Common myeloid progenitor, CD34-positive (primary cell): ENCODE measurements around the gene ZNF33A.
"Not testable (repeated sequence)": the region's sequence is repeated elsewhere in the genome, so short reads cannot be mapped to it uniquely, and the experiment has no call there.

Experiments used
- CTCF ChIA-PET: fragments of 350-600 bp; sonication (Branson Sonifier 250); formaldehyde crosslinking; loops from one replicate; lab custom pipeline; 2021; ENCODE audit warnings: antibody characterized with exemption; lab: Charles Lee
- POLR2A ChIA-PET: fragments of 350-600 bp; sonication (Branson Sonifier 250); formaldehyde crosslinking; loops from one replicate; lab custom pipeline; 2021; ENCODE audit warnings: antibody characterized with exemption; lab: Charles Lee
- DNase-seq, 3 donors: peaks; one replicate each; pipeline versions ENCODE4 v3.0.0 to v3.0.0-alpha.2; 2013
- H3K27ac ChIP-seq, 2 experiments: 1 replicate in 1 of 2; 2 replicates in 1 of 2; pipeline ENCODE4 v1.7.0; 2013; ENCODE audit warnings: inconsistent platforms in 2 of 2, low read length in 2 of 2, mild to moderate bottlenecking in 2 of 2, low read depth in 1 of 2, moderate library complexity in 1 of 2; ENCODE audit not compliant: severe bottlenecking in 2 of 2, insufficient read depth in 1 of 2, poor library complexity in 1 of 2
- H3K27me3 ChIP-seq, 5 experiments: replicated peaks in 2 of 5; 1 replicate in 3 of 5; 2 replicates in 2 of 5; pipeline versions ENCODE4 v1.6.1 to v1.7.0; 2013; ENCODE audit warnings: low read length in 4 of 5, mild to moderate bottlenecking in 2 of 5, moderate library complexity in 2 of 5, inconsistent platforms in 1 of 5; ENCODE audit not compliant: insufficient read depth in 5 of 5, control insufficient read depth in 4 of 5
- H3K36me3 ChIP-seq, 4 experiments: 1 replicate in 2 of 4; 2 replicates in 2 of 4; pipeline versions ENCODE4 v1.6.1 to v1.7.0; 2013; ENCODE audit warnings: low read length in 3 of 4, control low read depth in 1 of 4, mild to moderate bottlenecking in 1 of 4; ENCODE audit not compliant: control insufficient read depth in 4 of 4, insufficient read depth in 4 of 4
- H3K4me1 ChIP-seq, 4 experiments: 1 replicate in 3 of 4; 2 replicates in 1 of 4; pipeline versions ENCODE4 v1.6.1 to v1.7.1; 2013; ENCODE audit warnings: low read length in 3 of 4, mild to moderate bottlenecking in 3 of 4, control low read depth in 1 of 4, inconsistent platforms in 1 of 4, moderate library complexity in 1 of 4; ENCODE audit not compliant: control insufficient read depth in 4 of 4, insufficient read depth in 4 of 4; ENCODE audit errors: control extremely low read depth in 1 of 4
- H3K4me3 ChIP-seq, 7 experiments: 1 replicate in 4 of 7; 2 replicates in 3 of 7; pipeline versions ENCODE4 v1.5.1 to v1.7.0; 2013; ENCODE audit warnings: mild to moderate bottlenecking in 7 of 7, low read length in 6 of 7, moderate library complexity in 6 of 7, inconsistent platforms in 2 of 7, low read depth in 2 of 7, control low read depth in 1 of 7; ENCODE audit not compliant: insufficient read depth in 4 of 7, control insufficient read depth in 1 of 7; ENCODE audit errors: extremely low read depth in 1 of 7
- H3K9me3 ChIP-seq, 5 experiments: 1 replicate in 4 of 5; 2 replicates in 1 of 5; pipeline versions ENCODE4 v1.6.1 to v1.7.1; 2013; ENCODE audit warnings: low read length in 4 of 5, mild to moderate bottlenecking in 2 of 5, inconsistent platforms in 1 of 5, low read depth in 1 of 5, moderate library complexity in 1 of 5; ENCODE audit not compliant: control insufficient read depth in 4 of 5, insufficient read depth in 2 of 5; ENCODE audit errors: control extremely low read depth in 1 of 5
- WGBS: methylation state at CpG from one replicate; pipeline ENCODE4 v1.1.5; 2013; ENCODE audit not compliant: insufficient coverage; 5-methylcytosine and 5-hydroxymethylcytosine counted together

ZNF33A gene

GRCh38 chr10:37991655-37992054 is 18.8 kb upstream of the ZNF33A start:
- WGBS: no CpG with 5 or more reads among the region's 2 CpGs

GRCh38 chr10:37992083-37992482 is 18.4 kb upstream of the ZNF33A start:
- POLR2A ChIA-PET: no interaction called here
- WGBS: 87% methylated on average over 3 of the region's 3 CpGs
- Histone ChIP-seq H3K27ac (no peak overlapping the region), H3K4me1 (no peaks in the 10 kb centered on the region), H3K4me3 (no peak overlapping the region), H3K36me3 (no peaks in the 10 kb centered on the region), H3K9me3 (no peaks in the 10 kb centered on the region), H3K27me3 (no peaks in the 10 kb centered on the region)
- CTCF ChIA-PET: interaction anchor here (1.0 kb wide), 1 partner anchor 15 kb away, joined by 3 read pairs; no protein-coding TSS in a partner anchor
- no peak for DNase-seq

More at GRCh38 chr10:37991655-37992054, 18.8 kb upstream of the ZNF33A start:
- no peaks in the 10 kb centered on the region for H3K9me3 ChIP-seq
- CTCF ChIA-PET: interaction anchor here (0.6 kb wide), 1 partner anchor 13 kb away, joined by 3 read pairs; no protein-coding TSS in a partner anchor
- H3K36me3 ChIP-seq: no peaks in the 10 kb centered on the region
- no peak overlapping the region for H3K27ac ChIP-seq
- DNase-seq: no peak
- no peaks in the 10 kb centered on the region for H3K4me1 ChIP-seq
- POLR2A ChIA-PET: no interaction called here
- no peak overlapping the region for H3K4me3 ChIP-seq
- peaks cover 0 to under 1% (median 0%) of the 10 kb centered on the region in 5 experiments for H3K27me3 ChIP-seq

GRCh38 chr10:37998920-37999319 is 11.6 kb upstream of the ZNF33A start:
- WGBS: no CpG with 5 or more reads among the region's 3 CpGs
- H3K27me3 ChIP-seq, DNase-seq, H3K4me1 ChIP-seq, H3K27ac ChIP-seq, H3K9me3 ChIP-seq, CTCF ChIA-PET, H3K36me3 ChIP-seq, POLR2A ChIA-PET, H3K4me3 ChIP-seq: not testable (repeated sequence)

- H3K4me3 ChIP-seq, POLR2A ChIA-PET, DNase-seq, H3K36me3 ChIP-seq, CTCF ChIA-PET, H3K9me3 ChIP-seq, H3K27ac ChIP-seq, H3K4me1 ChIP-seq: not testable (repeated sequence)
- H3K27me3 ChIP-seq: peaks cover 0 to 10% (median 0%) of the 10 kb centered on the region in 5 experiments
- no CpG with 5 or more reads among the region's 1 CpG for WGBS
Measured at GRCh38 chr10:38000474-38000873, 10.0 kb upstream of the ZNF33A start.

- H3K4me1 ChIP-seq: no peaks in the 10 kb centered on the region
- H3K27ac ChIP-seq: no peak overlapping the region
- 100% methylated on average over 2 of the region's 6 CpGs for WGBS
- H3K27me3 ChIP-seq: peaks cover 0 to 10% (median 0%) of the 10 kb centered on the region in 5 experiments
- no peak for DNase-seq
- peaks cover 0 to 2% (median 0%) of the 10 kb centered on the region in 5 experiments for H3K9me3 ChIP-seq
- ChIA-PET POLR2A (no interaction called here), CTCF (interaction anchor here (2.3 kb wide), 1 partner anchor 26 kb away, joined by 8 read pairs; the partner anchor contains the start of gene ZNF25)
- no peak overlapping the region for H3K4me3 ChIP-seq
- no peaks in the 10 kb centered on the region for H3K36me3 ChIP-seq
Measured at GRCh38 chr10:38003026-38003425, 7.4 kb upstream of the ZNF33A start.

GRCh38 chr10:38003588-38003987 is 6.9 kb upstream of the ZNF33A start:
- CTCF ChIA-PET: interaction anchor here (0.6 to 2.3 kb wide), 2 partner anchors 27 to 36 kb away, joined by 3 to 8 read pairs; partner anchors contain the start of gene ZNF25
- H3K4me1 ChIP-seq: no peaks in the 10 kb centered on the region
- H3K36me3 ChIP-seq: no peaks in the 10 kb centered on the region
- no CpG with 5 or more reads among the region's 1 CpG for WGBS
- POLR2A ChIA-PET: no interaction called here
- no peak overlapping the region for H3K4me3 ChIP-seq
- peaks cover 0 to 5% (median 0%) of the 10 kb centered on the region in 5 experiments for H3K9me3 ChIP-seq
- DNase-seq: no peak
- peaks cover 0 to 10% (median 0%) of the 10 kb centered on the region in 5 experiments for H3K27me3 ChIP-seq
- H3K27ac ChIP-seq: no peak overlapping the region

GRCh38 chr10:38007551-38007950 is 2.9 kb upstream of the ZNF33A start:
- CTCF ChIA-PET: no interaction called here
- Histone ChIP-seq H3K36me3 (peaks cover 0 to 2% (median 0%) of the 10 kb centered on the region in 4 experiments), H3K27me3 (peaks cover 0 to 10% (median 0%) of the 10 kb centered on the region in 5 experiments), H3K27ac (no peak overlapping the region), H3K4me3 (no peak overlapping the region), H3K9me3 (peaks cover 0 to 5% (median 0%) of the 10 kb centered on the region in 5 experiments), H3K4me1 (peaks cover 6 to 25% (median 13%) of the 10 kb centered on the region in 4 experiments)
- peak in 1 of 3 donors; percentile 4 for DNase-seq
- POLR2A ChIA-PET: no interaction called here
